Fibroblast of villous mesenchyme (primary cell): ENCODE results near the gene ZGPAT. TPM values are rescaled to one million over a fixed set of nuclear protein-coding genes. Genes with fewer than 3 reads are reported as not detected.
"Not testable (repeated sequence)": the region's sequence is repeated elsewhere in the genome, so short reads cannot be mapped to it uniquely, and the experiment has no call there.

Source experiments
- DNase-seq: peaks from one replicate; pipeline ENCODE4 v3.0.0-alpha.2; 2010; ENCODE audit warnings: low read depth
- H3K4me3 ChIP-seq: 2 replicates; pipeline ENCODE4 v1.5.1; 2011; ENCODE audit warnings: low read depth, mild to moderate bottlenecking, low read length
- total RNA-seq: library from RNA; depleted of rRNA; stranded (reverse); fragments of >200 nt; gene quantifications from 2 replicates; pipeline ENCODE4 v1.2.3, GENCODE V29; 2012
- TF ChIP-seq, protein P1 (sequence below): IDR thresholded peaks from 2 replicates; pipeline ENCODE4 v1.5.1; 2012; ENCODE audit warnings: low read depth, mild to moderate bottlenecking, low read length; ENCODE audit not compliant: insufficient read depth

Gene ZGPAT
- total RNA-seq, 1 donor = 19.4 TPM

DNA sequence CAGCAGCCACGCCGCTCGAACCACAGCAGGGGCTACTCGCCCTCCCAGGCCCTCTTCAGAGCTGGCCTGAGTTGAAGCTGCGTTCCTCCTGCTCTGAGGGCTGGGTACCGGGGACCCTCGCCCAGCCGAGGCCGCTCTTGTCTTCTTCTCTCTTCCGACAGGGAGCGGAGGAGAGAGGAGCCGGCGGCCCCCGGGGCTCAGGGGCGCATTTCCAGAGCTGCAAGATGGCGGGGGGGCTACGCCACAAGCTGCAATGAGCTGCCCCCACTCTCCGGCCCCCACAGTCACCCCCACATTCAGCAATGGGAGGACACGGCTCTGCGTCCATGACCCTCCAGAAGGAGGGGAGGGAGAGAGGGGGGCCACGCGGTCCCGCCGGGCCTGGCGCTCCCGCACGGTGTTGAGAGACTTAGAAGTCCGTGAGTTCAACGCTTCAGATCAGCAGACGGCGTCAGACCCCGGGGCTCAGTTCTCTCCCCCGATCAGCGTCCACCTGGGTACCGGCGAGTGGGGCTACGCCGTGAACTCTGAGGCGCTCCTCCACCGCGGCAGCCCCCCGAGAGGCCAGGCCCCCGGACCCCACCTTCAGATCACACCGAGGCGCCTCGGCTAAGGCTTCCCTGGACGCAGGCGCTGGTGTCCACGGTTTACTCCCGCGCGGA lies 63.3 kb downstream of the ZGPAT start:
- TF ChIP-seq, protein P1, sequence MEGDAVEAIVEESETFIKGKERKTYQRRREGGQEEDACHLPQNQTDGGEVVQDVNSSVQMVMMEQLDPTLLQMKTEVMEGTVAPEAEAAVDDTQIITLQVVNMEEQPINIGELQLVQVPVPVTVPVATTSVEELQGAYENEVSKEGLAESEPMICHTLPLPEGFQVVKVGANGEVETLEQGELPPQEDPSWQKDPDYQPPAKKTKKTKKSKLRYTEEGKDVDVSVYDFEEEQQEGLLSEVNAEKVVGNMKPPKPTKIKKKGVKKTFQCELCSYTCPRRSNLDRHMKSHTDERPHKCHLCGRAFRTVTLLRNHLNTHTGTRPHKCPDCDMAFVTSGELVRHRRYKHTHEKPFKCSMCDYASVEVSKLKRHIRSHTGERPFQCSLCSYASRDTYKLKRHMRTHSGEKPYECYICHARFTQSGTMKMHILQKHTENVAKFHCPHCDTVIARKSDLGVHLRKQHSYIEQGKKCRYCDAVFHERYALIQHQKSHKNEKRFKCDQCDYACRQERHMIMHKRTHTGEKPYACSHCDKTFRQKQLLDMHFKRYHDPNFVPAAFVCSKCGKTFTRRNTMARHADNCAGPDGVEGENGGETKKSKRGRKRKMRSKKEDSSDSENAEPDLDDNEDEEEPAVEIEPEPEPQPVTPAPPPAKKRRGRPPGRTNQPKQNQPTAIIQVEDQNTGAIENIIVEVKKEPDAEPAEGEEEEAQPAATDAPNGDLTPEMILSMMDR = no peak
- DNase-seq = no peak
- H3K4me3 ChIP-seq = no peak overlapping the region

DNA sequence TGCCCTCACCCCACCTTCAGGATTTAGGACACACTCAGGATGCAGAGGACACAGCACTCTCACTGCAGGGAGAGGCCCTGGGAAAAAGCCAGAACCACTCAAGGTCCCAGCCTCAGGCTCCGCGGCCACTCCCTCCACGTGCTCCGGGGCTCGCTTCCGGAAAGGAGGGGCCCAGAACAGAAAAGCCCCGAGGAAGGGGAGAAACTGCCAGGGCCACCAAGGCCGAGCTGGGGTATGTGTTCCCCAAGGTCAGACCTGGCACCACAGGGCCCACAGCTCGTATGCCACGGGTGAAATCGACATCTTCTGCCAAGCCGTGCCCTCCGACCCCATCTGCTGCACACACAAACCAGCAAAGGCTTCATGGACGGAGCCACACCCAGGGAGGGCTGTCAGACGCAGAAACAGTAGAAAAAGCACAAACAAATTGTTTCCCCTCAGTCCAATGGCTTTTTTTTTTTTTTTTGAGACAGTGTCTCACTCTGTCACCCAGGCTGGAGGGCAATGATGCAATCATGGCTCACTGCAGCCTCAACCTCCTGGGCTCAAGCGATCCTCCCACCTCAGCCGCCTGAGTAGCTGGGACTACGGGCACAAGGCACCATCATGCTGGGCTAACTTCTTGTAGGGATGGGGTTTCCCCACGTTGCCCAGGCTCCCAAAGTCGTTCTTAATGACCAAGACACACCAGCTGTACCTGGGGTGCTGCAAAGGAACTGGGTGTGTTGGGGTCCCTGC lies 65.1 kb downstream of the ZGPAT start:
- H3K4me3 ChIP-seq = no peak overlapping the region
- peak; percentile 41 for DNase-seq
- TF ChIP-seq, protein P1 = no peak

DNA sequence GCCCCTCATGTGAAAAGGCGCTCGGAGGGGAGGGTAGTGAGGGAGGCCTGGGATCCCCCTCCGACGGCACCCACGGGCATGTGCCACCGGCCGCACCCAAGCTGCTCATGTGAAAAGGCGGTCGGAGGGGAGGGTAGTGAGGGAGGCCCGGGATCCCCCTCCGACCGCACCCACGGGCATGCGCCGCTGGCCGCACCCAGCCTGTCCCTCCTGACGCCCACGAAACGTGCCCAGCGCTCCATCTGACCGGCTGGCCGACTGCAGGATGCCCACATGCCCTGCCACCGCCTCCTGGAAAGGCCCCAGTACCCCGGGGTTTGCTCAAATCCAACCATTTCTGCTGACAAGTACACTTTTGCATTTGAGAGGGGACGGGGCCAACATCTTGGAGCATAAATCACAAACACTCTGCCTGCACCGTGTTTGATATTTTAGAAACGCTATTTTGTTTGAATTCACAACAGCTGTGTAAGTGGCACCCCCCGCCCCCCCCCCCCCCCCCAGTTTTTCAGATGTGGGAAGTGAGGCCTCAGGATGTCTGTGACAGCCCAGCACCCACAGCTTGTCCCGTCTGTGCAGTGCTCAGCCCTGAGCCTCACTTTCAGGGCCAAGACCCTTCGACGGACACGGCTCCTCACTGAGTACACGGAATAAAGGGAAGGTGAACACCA lies 65.9 kb downstream of the ZGPAT start:
- H3K4me3 ChIP-seq = no peak overlapping the region
- DNase-seq = no peak
- TF ChIP-seq, protein P1 = no peak

DNA sequence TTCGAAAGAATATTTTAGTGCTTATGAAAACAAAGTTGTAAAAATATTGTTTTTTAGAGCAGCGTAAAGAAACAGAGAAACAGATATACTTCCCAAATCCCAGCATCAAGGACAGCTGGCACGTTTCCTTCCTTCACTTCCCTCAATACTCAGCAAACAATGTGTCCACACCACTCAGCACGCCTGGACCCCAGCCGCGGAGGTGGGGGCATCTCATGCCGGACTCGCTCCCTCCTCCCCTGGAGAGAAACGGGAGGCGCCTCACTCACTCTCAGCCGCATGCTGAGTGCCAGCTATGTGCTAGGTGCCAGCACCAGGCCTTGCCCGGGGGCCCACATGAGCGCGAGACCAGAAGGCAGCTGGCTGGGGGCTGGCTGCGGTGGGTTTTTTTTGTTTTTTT lies 66.5 kb downstream of the ZGPAT start:
- no peak for DNase-seq
- H3K4me3 ChIP-seq = no peak overlapping the region

DNA sequence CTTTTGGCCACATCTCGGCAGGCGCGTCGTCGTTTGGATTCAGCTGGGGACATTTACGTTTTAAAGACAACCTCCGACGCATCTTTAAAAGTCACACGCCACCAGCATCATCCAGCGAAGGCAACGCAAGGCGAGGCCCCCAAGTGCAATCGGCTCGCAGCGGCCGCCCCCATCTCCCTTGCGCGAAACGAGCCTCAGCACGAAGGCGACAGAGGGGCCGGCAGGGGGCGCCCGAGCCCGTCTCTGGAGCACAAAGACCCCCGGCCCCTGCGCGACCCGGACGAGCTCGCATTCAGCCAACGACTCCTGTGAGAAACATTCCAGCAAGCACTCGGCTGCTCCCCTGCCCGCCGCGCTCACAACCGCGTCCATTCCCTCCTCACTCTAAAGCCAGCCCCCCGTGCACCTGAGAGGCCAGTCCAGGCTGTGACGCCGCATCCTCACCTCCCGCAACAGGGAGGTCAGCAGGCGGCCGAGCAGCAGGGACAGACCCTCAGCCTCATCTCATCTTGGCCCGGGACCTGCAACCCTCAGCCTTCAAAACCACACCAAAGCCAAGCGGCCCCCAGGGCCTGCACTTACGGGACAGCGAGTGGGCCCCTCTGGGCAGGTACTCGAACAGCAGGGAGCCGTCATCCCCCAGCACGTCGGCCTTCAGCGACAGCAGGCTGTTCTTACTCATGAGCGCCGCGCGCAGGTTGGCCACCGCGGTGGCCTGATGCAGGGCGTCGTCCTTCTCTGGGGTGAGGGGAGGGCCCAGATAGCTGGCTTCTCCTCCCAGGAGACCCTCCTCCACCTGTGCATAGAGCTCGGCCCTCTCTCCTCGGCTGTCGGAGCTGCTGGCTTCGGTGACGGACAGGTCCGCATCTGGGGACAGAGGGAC lies 67.5 kb downstream of the ZGPAT start:
- H3K4me3 ChIP-seq = no peak overlapping the region
- DNase-seq = peak; percentile 27
- TF ChIP-seq, protein P1 = peak; percentile 75

More for the DNA sequence above, 66.5 kb downstream of the ZGPAT start:
- TF ChIP-seq, protein P1 = no peak

DNA sequence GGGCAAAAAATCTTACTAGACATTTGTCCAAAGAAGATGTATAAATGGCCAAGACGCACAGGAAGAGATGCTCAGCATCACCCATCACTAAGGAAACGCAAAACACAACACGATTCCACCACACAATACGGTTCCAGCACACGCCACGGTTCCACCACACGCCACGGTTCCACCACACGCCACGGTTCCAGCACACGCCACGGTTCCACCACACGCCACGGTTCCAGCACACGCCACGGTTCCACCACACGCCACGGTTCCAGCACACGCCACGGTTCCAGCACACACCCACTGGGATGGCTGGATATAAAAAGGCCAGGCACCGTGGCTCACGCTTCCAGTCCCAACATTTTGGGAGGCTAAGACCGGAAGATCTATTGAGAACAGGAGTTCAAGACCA lies 69.0 kb downstream of the ZGPAT start:
- not testable (repeated sequence) for DNase-seq, H3K4me3 ChIP-seq
